K562 (cell line): ENCODE data around the gene B4GALT7. TPM values are rescaled to one million over a fixed set of nuclear protein-coding genes. Genes with fewer than 3 reads are reported as not detected.

ENCODE experiments used
- ARID1B ChIP-seq: fragments of 450-650 bp; IDR thresholded peaks from 2 replicates; pipeline ENCODE4 v1.6.1; 2016; ENCODE audit warnings: antibody characterized with exemption, mild to moderate bottlenecking, inconsistent platforms
- BHLHE40 ChIP-seq: IDR thresholded peaks from 2 replicates; pipeline ENCODE4 v1.6.1; 2011; ENCODE audit warnings: low read length, improper control_type of control experiment
- DNMT1 ChIP-seq: fragments of 450-650 bp; IDR thresholded peaks from 2 replicates; pipeline ENCODE4 v1.6.1; 2016; ENCODE audit warnings: antibody characterized with exemption, mild to moderate bottlenecking
- EGR1 ChIP-seq: fragments of 450-650 bp; conservative IDR thresholded peaks from 2 replicates; pipeline ENCODE4 v1.6.1; 2017; ENCODE audit warnings: mild to moderate bottlenecking
- EHMT2 ChIP-seq: fragments of 450-650 bp; IDR thresholded peaks from 2 replicates; pipeline ENCODE4 v1.6.1; 2018; ENCODE audit warnings: antibody characterized with exemption
- FOSL1 ChIP-seq: fragments of 200-800 bp; sonication (Bioruptor generic); conservative IDR thresholded peaks from 2 replicates; pipeline ENCODE4 v1.6.1; 2016; ENCODE audit warnings: missing genetic modification characterization, missing compliant biosample characterization
- MTA2 ChIP-seq: fragments of 450-650 bp; IDR thresholded peaks from 2 replicates; pipeline ENCODE4 v1.6.1; 2016; ENCODE audit warnings: low read depth
- MYC ChIP-seq, 2 experiments: fragments of 250-450 bp in 1 of 2; sonication (Bioruptor Pico) in 1 of 2; IDR thresholded peaks; 2 replicates each; pipeline versions ENCODE4 v1.5.1 to v1.6.1; 2012 to 2021; ENCODE audit warnings: low read depth in 2 of 2, borderline replicate concordance in 1 of 2, improper control_type of control experiment in 1 of 2, low read length in 1 of 2, mild to moderate bottlenecking in 1 of 2, moderate library complexity in 1 of 2
- NFYB ChIP-seq: IDR thresholded peaks from 2 replicates; pipeline ENCODE4 v1.6.1; 2011; ENCODE audit warnings: mild to moderate bottlenecking, moderate library complexity; ENCODE audit not compliant: insufficient read length; ENCODE audit errors: extremely low read depth
- POLR2G ChIP-seq: fragments of 200-400 bp; formaldehyde crosslinking; IDR thresholded peaks from 2 replicates; pipeline ENCODE4 v1.6.1; 2017; ENCODE audit warnings: low read depth, mild to moderate bottlenecking, antibody characterized with exemption, low read length, moderate library complexity
- SIN3A ChIP-seq, 2 experiments: fragments of 150-350 bp in 1 of 2; IDR thresholded peaks; 2 replicates each; pipeline ENCODE4 v1.6.1; 2011 to 2016; ENCODE audit warnings: borderline replicate concordance in 2 of 2, low read depth in 2 of 2, low read length in 2 of 2, mild to moderate bottlenecking in 2 of 2, moderate library complexity in 2 of 2; ENCODE audit not compliant: control insufficient read depth in 1 of 2
- SP1 ChIP-seq: sonication (generic); formaldehyde crosslinking; IDR thresholded peaks from 2 replicates; pipeline ENCODE4 v1.8.1; 2022; ENCODE audit warnings: mild to moderate bottlenecking, missing genetic modification reagents
- TAF9B ChIP-seq: fragments of 450-650 bp; IDR thresholded peaks from 2 replicates; pipeline ENCODE4 v1.6.1; 2018; ENCODE audit warnings: mild to moderate bottlenecking; ENCODE audit not compliant: partially characterized antibody
- TBP ChIP-seq: optimal IDR thresholded peaks from 2 replicates; pipeline ENCODE3; 2011; ENCODE audit warnings: low read depth, low read length, improper control_type of control experiment
- TCF7 ChIP-seq: sonication (generic); IDR thresholded peaks from 2 replicates; pipeline ENCODE4 v1.6.1; 2016; ENCODE audit warnings: antibody characterized with exemption, borderline replicate concordance
- ZBTB8A ChIP-seq: fragments of 450-650 bp; IDR thresholded peaks from 2 replicates; pipeline ENCODE4 v1.6.1; 2018; ENCODE audit warnings: mild to moderate bottlenecking, moderate library complexity; ENCODE audit not compliant: partially characterized antibody
- ZKSCAN8 ChIP-seq: fragments of 200-800 bp; sonication (Bioruptor generic); IDR thresholded peaks from 2 replicates; pipeline ENCODE4 v1.6.1; 2016; ENCODE audit warnings: missing genetic modification characterization, missing compliant biosample characterization
- ZNF436 ChIP-seq: fragments of 250-450, 450-650 bp; sonication (Bioruptor Pico); formaldehyde crosslinking; IDR thresholded peaks from 2 replicates; pipeline ENCODE4 v1.7.0; 2020; ENCODE audit warnings: mild to moderate bottlenecking
- polyA plus RNA-seq, 8 experiments: library from polyadenylated mRNA; depleted of rRNA in 4 of 8; stranded (reverse) in 5 of 8; unstranded in 3 of 8; fragments of >200 nt; fragmentation: Nextera tagmentation in 2 of 8; fragmentation: Illumina TruSeq in 1 of 8; extraction: Ambion mirVana in 2 of 8; extraction: Trizol in 1 of 8; gene quantifications; 2 replicates each; pipeline versions ENCODE4 v1.2.1 to v1.2.3, GENCODE V29; 2011 to 2014; ENCODE audit warnings: inconsistent platforms in 1 of 8, missing spikeins in 1 of 8
- total RNA-seq, 7 experiments: library from RNA; depleted of rRNA in 6 of 7; stranded (reverse); fragments of >200 nt in 6 of 7; fragmentation: Illumina TruSeq in 2 of 7; extraction: Trizol in 2 of 7; gene quantifications; 2 replicates each; pipeline versions ENCODE4 v1.2.1 to v1.2.3, GENCODE V29; 2011 to 2021; ENCODE audit warnings: low replicate concordance in 1 of 7
- TF ChIP-seq, protein P1 (sequence below): fragments of 450-650 bp; IDR thresholded peaks from 2 replicates; pipeline ENCODE4 v1.6.1; 2018; ENCODE audit not compliant: partially characterized antibody
- TF ChIP-seq, protein P2 (sequence below), 3 experiments: fragments of 200-800 bp in 1 of 3; fragments of 250-450 bp in 1 of 3; fragments of 450-650 bp in 1 of 3; sonication (Bioruptor Pico) in 1 of 3; sonication (Bioruptor generic) in 1 of 3; formaldehyde crosslinking in 1 of 3; IDR thresholded peaks; 2 replicates each; pipeline versions ENCODE4 v1.6.1 to v1.8.0; 2016 to 2022; ENCODE audit warnings: mild to moderate bottlenecking in 2 of 3, missing genetic modification characterization in 2 of 3, missing compliant biosample characterization in 1 of 3, moderate library complexity in 1 of 3

B4GALT7 gene
- total and polyA plus RNA-seq, 9 of the 15 experiments (the other 6 are each of a cell fraction or from before 2014, with no cell fraction given): 0.34 to 17.7 (median 9.1) TPM

DNA sequence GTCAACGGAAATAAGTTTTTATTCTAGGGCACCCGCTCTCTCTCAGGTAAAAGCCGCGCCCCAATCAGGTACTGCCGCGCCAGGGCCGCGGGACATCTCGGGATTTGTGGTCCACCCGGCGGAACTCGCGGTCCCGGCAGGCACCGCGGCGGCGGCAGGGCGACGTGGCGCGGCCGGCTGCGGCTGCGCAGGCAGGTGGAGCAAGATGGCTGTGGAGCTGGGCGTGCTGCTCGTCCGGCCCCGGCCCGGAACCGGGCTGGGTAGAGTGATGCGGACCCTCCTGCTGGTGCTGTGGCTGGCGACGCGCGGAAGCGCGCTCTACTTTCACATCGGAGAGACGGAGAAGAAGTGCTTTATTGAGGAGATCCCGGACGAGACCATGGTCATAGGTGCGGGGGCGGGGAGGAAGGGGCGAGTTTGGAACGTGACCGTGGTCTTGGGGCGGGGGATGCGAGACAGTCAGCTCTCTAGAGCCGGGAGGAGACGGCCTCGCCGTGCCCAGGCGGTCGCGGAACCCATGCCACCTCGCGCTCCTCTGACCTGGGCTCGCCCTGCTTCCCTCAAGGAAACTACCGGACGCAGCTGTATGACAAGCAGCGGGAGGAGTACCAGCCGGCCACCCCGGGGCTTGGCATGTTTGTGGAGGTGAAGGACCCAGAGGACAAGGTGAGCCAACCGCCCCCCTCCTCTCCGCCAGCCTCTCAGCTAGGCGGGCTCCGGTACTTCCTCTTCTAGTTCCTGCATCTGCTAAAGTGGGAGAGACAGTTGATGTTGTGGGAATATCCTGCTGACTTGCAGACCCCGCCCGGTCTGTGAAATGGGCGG is 7.7 kb upstream of the B4GALT7 start, which contains the start of gene TMED9 (continued):
- peak; percentile 14; the same call in 1 of the 2 replicates for TF ChIP-seq FOSL1 (tag)
- TF ChIP-seq, protein P1, sequence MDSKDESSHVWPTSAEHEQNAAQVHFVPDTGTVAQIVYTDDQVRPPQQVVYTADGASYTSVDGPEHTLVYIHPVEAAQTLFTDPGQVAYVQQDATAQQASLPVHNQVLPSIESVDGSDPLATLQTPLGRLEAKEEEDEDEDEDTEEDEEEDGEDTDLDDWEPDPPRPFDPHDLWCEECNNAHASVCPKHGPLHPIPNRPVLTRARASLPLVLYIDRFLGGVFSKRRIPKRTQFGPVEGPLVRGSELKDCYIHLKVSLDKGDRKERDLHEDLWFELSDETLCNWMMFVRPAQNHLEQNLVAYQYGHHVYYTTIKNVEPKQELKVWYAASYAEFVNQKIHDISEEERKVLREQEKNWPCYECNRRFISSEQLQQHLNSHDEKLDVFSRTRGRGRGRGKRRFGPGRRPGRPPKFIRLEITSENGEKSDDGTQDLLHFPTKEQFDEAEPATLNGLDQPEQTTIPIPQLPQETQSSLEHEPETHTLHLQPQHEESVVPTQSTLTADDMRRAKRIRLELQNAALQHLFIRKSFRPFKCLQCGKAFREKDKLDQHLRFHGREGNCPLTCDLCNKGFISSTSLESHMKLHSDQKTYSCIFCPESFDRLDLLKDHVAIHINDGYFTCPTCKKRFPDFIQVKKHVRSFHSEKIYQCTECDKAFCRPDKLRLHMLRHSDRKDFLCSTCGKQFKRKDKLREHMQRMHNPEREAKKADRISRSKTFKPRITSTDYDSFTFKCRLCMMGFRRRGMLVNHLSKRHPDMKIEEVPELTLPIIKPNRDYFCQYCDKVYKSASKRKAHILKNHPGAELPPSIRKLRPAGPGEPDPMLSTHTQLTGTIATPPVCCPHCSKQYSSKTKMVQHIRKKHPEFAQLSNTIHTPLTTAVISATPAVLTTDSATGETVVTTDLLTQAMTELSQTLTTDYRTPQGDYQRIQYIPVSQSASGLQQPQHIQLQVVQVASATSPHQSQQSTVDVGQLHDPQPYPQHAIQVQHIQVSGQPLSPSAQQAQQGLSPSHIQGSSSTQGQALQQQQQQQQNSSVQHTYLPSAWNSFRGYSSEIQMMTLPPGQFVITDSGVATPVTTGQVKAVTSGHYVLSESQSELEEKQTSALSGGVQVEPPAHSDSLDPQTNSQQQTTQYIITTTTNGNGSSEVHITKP: peak; percentile 41
- TF ChIP-seq TAF9B: peak; percentile 82
- peak; percentile 99 for TF ChIP-seq POLR2G
- no peak for TF ChIP-seq ZBTB8A
- peak; percentile 47; the same call in 1 of the 2 replicates for TF ChIP-seq SP1 (CRISPR knock-in tag)
- no peak for TF ChIP-seq ZNF436 (CRISPR knock-in tag)
- no peak for TF ChIP-seq ZKSCAN8 (CRISPR knock-in tag)
- TF ChIP-seq, protein P2, sequence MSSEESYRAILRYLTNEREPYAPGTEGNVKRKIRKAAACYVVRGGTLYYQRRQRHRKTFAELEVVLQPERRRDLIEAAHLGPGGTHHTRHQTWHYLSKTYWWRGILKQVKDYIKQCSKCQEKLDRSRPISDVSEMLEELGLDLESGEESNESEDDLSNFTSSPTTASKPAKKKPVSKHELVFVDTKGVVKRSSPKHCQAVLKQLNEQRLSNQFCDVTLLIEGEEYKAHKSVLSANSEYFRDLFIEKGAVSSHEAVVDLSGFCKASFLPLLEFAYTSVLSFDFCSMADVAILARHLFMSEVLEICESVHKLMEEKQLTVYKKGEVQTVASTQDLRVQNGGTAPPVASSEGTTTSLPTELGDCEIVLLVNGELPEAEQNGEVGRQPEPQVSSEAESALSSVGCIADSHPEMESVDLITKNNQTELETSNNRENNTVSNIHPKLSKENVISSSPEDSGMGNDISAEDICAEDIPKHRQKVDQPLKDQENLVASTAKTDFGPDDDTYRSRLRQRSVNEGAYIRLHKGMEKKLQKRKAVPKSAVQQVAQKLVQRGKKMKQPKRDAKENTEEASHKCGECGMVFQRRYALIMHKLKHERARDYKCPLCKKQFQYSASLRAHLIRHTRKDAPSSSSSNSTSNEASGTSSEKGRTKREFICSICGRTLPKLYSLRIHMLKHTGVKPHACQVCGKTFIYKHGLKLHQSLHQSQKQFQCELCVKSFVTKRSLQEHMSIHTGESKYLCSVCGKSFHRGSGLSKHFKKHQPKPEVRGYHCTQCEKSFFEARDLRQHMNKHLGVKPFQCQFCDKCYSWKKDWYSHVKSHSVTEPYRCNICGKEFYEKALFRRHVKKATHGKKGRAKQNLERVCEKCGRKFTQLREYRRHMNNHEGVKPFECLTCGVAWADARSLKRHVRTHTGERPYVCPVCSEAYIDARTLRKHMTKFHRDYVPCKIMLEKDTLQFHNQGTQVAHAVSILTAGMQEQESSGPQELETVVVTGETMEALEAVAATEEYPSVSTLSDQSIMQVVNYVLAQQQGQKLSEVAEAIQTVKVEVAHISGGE (CRISPR knock-in tag; IDR thresholded peaks at IDR 0.05): peak in 1 of 3 experiments; percentile 84; a peak in 2 of 6 replicates
- TF ChIP-seq MYC (IDR thresholded peaks at IDR 0.05; ENCODE audit: low read depth, low read length): peak; percentile 81
- TF ChIP-seq MYC (CRISPR knock-in tag; IDR thresholded peaks at IDR 0.05; ENCODE audit: borderline replicate concordance, low read depth): 0 out of 2 replicates have a peak, but pooled peaks have one; percentile 32
- TF ChIP-seq TBP: peak; percentile 92
- TF ChIP-seq BHLHE40: peak; percentile 52; the same call in 1 of the 2 replicates
- TF ChIP-seq DNMT1: no peak
- peak in 1 of 2 experiments; percentile 76; a peak in 2 of 4 replicates for TF ChIP-seq SIN3A (IDR thresholded peaks at IDR 0.05; ENCODE audit: borderline replicate concordance in 2 of 2, control insufficient read depth in 1 of 2, low read depth in 2 of 2, low read length in 2 of 2)
- TF ChIP-seq EGR1: peak; percentile 97
- no peak for TF ChIP-seq MTA2
- peak; percentile 12 for TF ChIP-seq NFYB
- TF ChIP-seq ARID1B: no peak; the same call in 1 of the 2 replicates
- TF ChIP-seq TCF7: peak; percentile 57; the same call in 1 of the 2 replicates
- no peak for TF ChIP-seq EHMT2
